Hepatocyte (in vitro differentiated cells): ENCODE data around the gene THAP4. TPM values are rescaled to one million over a fixed set of nuclear protein-coding genes. Genes with fewer than 3 reads are reported as not detected.

Source experiments
- DNase-seq: peaks from one replicate; pipeline ENCODE4 v3.0.0-alpha.2; 2016; ENCODE audit warnings: low spot score
- H2AFZ ChIP-seq: fragments of 200-600 bp; sonication (generic); 2 replicates; pipeline ENCODE4 v1.6.0; 2016; ENCODE audit warnings: antibody characterized with exemption, mild to moderate bottlenecking
- H3K27ac ChIP-seq: fragments of 200-600 bp; sonication (generic); 2 replicates; pipeline ENCODE4 v1.5.1; 2016; ENCODE audit warnings: mild to moderate bottlenecking
- H3K27me3 ChIP-seq: fragments of 200-600 bp; sonication (generic); 2 replicates; pipeline ENCODE4 v1.6.1; 2016
- H3K36me3 ChIP-seq: fragments of 200-600 bp; sonication (generic); replicated peaks from 2 replicates; pipeline ENCODE4 v1.5.1; 2016; ENCODE audit warnings: low read depth; ENCODE audit not compliant: insufficient read depth
- H3K4me1 ChIP-seq: fragments of 200-600 bp; sonication (generic); 2 replicates; pipeline ENCODE4 v1.5.1; 2016; ENCODE audit warnings: mild to moderate bottlenecking, moderate library complexity; ENCODE audit not compliant: insufficient read depth
- H3K4me2 ChIP-seq: fragments of 200-600 bp; sonication (generic); 2 replicates; pipeline ENCODE4 v1.6.0; 2016
- H3K4me3 ChIP-seq: fragments of 200-600 bp; sonication (generic); 2 replicates; pipeline ENCODE4 v1.5.1; 2016; ENCODE audit warnings: mild to moderate bottlenecking
- H3K79me2 ChIP-seq: fragments of 200-600 bp; sonication (generic); 2 replicates; pipeline ENCODE4 v1.6.0; 2017; ENCODE audit warnings: mild to moderate bottlenecking
- H3K9me2 ChIP-seq: fragments of 200-600 bp; sonication (generic); replicated peaks from 2 replicates; pipeline ENCODE4 v1.6.0; 2017; ENCODE audit warnings: mild to moderate bottlenecking; ENCODE audit not compliant: insufficient read depth
- H3K9me3 ChIP-seq: fragments of 200-600 bp; sonication (generic); 2 replicates; pipeline ENCODE4 v1.5.1; 2016; ENCODE audit warnings: low read depth, mild to moderate bottlenecking
- H4K20me1 ChIP-seq: fragments of 200-600 bp; sonication (generic); 2 replicates; pipeline ENCODE4 v1.6.0; 2016; ENCODE audit warnings: mild to moderate bottlenecking; ENCODE audit not compliant: insufficient read depth, poor library complexity, severe bottlenecking
- CTCF ChIP-seq: fragments of 200-600 bp; sonication (generic); IDR thresholded peaks from 2 replicates; pipeline ENCODE4 v1.5.1; 2016; ENCODE audit warnings: antibody characterized with exemption, mild to moderate bottlenecking; ENCODE audit not compliant: poor library complexity
- EZH2 ChIP-seq: fragments of 200-600 bp; sonication (generic); IDR thresholded peaks from 2 replicates; pipeline ENCODE4 v1.6.1; 2016; ENCODE audit warnings: antibody characterized with exemption, mild to moderate bottlenecking, borderline replicate concordance
- EZH2phosphoT487 ChIP-seq: fragments of 200-600 bp; sonication (generic); IDR thresholded peaks from one replicate; pipeline ENCODE4 v1.6.1; 2018; ENCODE audit warnings: antibody characterized with exemption, mild to moderate bottlenecking, low read depth, moderate library complexity; ENCODE audit not compliant: unreplicated experiment, severe bottlenecking
- WGBS: methylation state at CpG from one replicate; pipeline ENCODE4 v1.1.6; 2016; ENCODE audit warnings: low lambda C conversion rate; ENCODE audit errors: missing lambda C conversion rate; 5-methylcytosine and 5-hydroxymethylcytosine counted together
- polyA plus RNA-seq: library from polyadenylated mRNA; unstranded; fragments of >200 nt; fragmentation: Nextera tagmentation; extraction: Ambion mirVana; gene quantifications from 2 replicates; pipeline ENCODE4 v1.2.1, GENCODE V29; 2016
- total RNA-seq: library from RNA; depleted of rRNA; stranded (reverse); fragments of >200 nt; gene quantifications from 2 replicates; pipeline ENCODE4 v1.2.3, GENCODE V29; 2014

The THAP4 gene
- total and polyA plus RNA-seq, 2 experiments from 2014 or later, result 43.2 to 58.1 TPM

GRCh38 chr2:241655516-241656189 lies 18.7 kb upstream of the THAP4 start:
- no peaks in the 10 kb centered on the region for H3K36me3 ChIP-seq
- no peak overlapping the region for H3K27ac ChIP-seq
- no peak overlapping the region for H3K4me3 ChIP-seq
- H3K9me3 ChIP-seq, result no peaks in the 10 kb centered on the region
- H3K79me2 ChIP-seq, result no peaks in the 10 kb centered on the region
- TF ChIP-seq EZH2, result no peak
- TF ChIP-seq CTCF, result no peak
- TF ChIP-seq EZH2phosphoT487, result no peak
- H3K4me1 ChIP-seq, result no peaks in the 10 kb centered on the region
- H4K20me1 ChIP-seq, result no peaks in the 10 kb centered on the region
- no peaks in the 10 kb centered on the region for H3K9me2 ChIP-seq
- H2AFZ ChIP-seq, result no peak overlapping the region
- H3K27me3 ChIP-seq, result no peaks in the 10 kb centered on the region
- DNase-seq, result no peak
- 97% methylated on average over 17 of the region's 17 CpGs for WGBS
- H3K4me2 ChIP-seq, result no peak overlapping the region

- Histone ChIP-seq H3K4me1 (no peaks in the 10 kb centered on the region), H3K4me3 (no peak overlapping the region), H4K20me1 (no peaks in the 10 kb centered on the region), H3K27me3 (no peaks in the 10 kb centered on the region), H3K27ac (no peak overlapping the region), H2AFZ (no peak overlapping the region), H3K4me2 (no peak overlapping the region), H3K79me2 (peaks cover 10% of the 10 kb centered on the region), H3K9me2 (no peaks in the 10 kb centered on the region), H3K9me3 (no peaks in the 10 kb centered on the region), H3K36me3 (no peaks in the 10 kb centered on the region)
- TF ChIP-seq CTCF (no peak), EZH2phosphoT487 (no peak), EZH2 (no peak)
- 93% methylated on average over 12 of the region's 12 CpGs for whole genome bisulfite sequencing
- no peak for DNase-seq
Measured at GRCh38 chr2:241654551-241654950, 17.6 kb upstream of the THAP4 start.

- Histone ChIP-seq H3K27ac (no peak overlapping the region), H3K9me3 (no peaks in the 10 kb centered on the region), H2AFZ (no peak overlapping the region), H3K36me3 (no peaks in the 10 kb centered on the region), H4K20me1 (peaks cover 13% of the 10 kb centered on the region), H3K27me3 (no peaks in the 10 kb centered on the region), H3K4me1 (no peaks in the 10 kb centered on the region), H3K4me3 (no peak overlapping the region), H3K79me2 (peaks cover 22% of the 10 kb centered on the region), H3K4me2 (no peak overlapping the region), H3K9me2 (no peaks in the 10 kb centered on the region)
- TF ChIP-seq CTCF (no peak), EZH2phosphoT487 (no peak)
- 90% methylated on average over 13 of the region's 13 CpGs for WGBS
- DNase-seq, result peak; percentile 32
Measured at GRCh38 chr2:241653210-241653750, 16.3 kb upstream of the THAP4 start.
